ENCODE data around the gene MAN1C1. TPM values are rescaled to one million over a fixed set of nuclear protein-coding genes. Genes with fewer than 3 reads are reported as not detected.

The MAN1C1 gene
- total and polyA plus RNA-seq, 10 of the 15 experiments (the other 5 are each of a cell fraction or from before 2014, with no cell fraction given), result 0.12 to 0.56 (median 0.22) TPM; not detected in 3

GRCh38 chr1:25809283-25809926 is 192.8 kb downstream of the MAN1C1 start (continued):
- TF ChIP-seq RCOR1 (conservative IDR thresholded peaks at IDR 0.05; ENCODE audit: low read depth, low read length) (no peak), ELK1 (IDR thresholded peaks at IDR 0.05; ENCODE audit: low read depth, low read length) (peak; percentile 43), ZNF384 (IDR thresholded peaks at IDR 0.05; ENCODE audit: borderline replicate concordance, low read depth, low read length) (no peak), REST (IDR thresholded peaks at IDR 0.05; ENCODE audit: low read depth, low read length) (no peak), NRF1 (conservative IDR thresholded peaks at IDR 0.05; ENCODE audit: low read depth, low read length) (no peak), ESRRA (IDR thresholded peaks at IDR 0.05; ENCODE audit: low read length) (no peak), SUPT20H (IDR thresholded peaks at IDR 0.05; ENCODE audit: borderline replicate concordance, control insufficient read depth, low read depth, low read length) (no peak), POLR2AphosphoS2 (IDR thresholded peaks at IDR 0.05; ENCODE audit: low read depth, low read length) (no peak), ZNF217 (IDR thresholded peaks at IDR 0.05) (no peak), RELB (IDR thresholded peaks at IDR 0.05; ENCODE audit: low read depth) (no peak), KDM1A (IDR thresholded peaks at IDR 0.05; ENCODE audit: borderline replicate concordance) (no peak), USF2 (IDR thresholded peaks at IDR 0.05; ENCODE audit: borderline replicate concordance, low read depth, low read length) (no peak), RBBP5 (conservative IDR thresholded peaks at IDR 0.05) (no peak), EGR1 (IDR thresholded peaks at IDR 0.05; ENCODE audit: borderline replicate concordance in 1 of 2, low read depth in 2 of 2, low read length in 2 of 2) (0 out of 3 replicates have a peak, but pooled peaks of 1 of the 2 experiments have one; percentile 39), MTA2 (IDR thresholded peaks at IDR 0.05; ENCODE audit: low read depth) (0 out of 2 replicates have a peak, but pooled peaks have one; percentile 36), YY1 (IDR thresholded peaks at IDR 0.05; ENCODE audit: low read depth, low read length) (no peak), ATF2 (IDR thresholded peaks at IDR 0.05; ENCODE audit: low read length) (no peak), POLR2A (IDR thresholded peaks at IDR 0.05; ENCODE audit: low read depth, low read length) (0 out of 2 replicates have a peak, but pooled peaks have one; percentile 18), NFXL1 (IDR thresholded peaks at IDR 0.05; ENCODE audit: borderline replicate concordance) (no peak), HCFC1 (IDR thresholded peaks at IDR 0.05; ENCODE audit: low read length) (no peak)

Data from GM12878 (cell line).